NCI-H1105 (cell line): ENCODE results near the gene RTRAF.

Experiments
- DNase-seq: peaks from one replicate; lab custom pipeline; 2025; lab: John Stamatoyannopoulos, UW

The RTRAF gene

GRCh38 chr14:52020866-52021717, 31.7 kb downstream of the RTRAF start:
- DNase-seq = no peak

GRCh38 chr14:52021957-52022600, 32.7 kb downstream of the RTRAF start:
- no peak for DNase-seq

- no peak for DNase-seq
Measured at GRCh38 chr14:52023518-52023917, 34.2 kb downstream of the RTRAF start.

- no peak for DNase-seq
Measured at GRCh38 chr14:52025310-52025709, 36.0 kb downstream of the RTRAF start.

GRCh38 chr14:52026017-52026660, 36.8 kb downstream of the RTRAF start:
- DNase-seq = no peak

GRCh38 chr14:52026901-52027300, 37.6 kb downstream of the RTRAF start:
- no peak for DNase-seq

GRCh38 chr14:52029881-52030280, 40.5 kb downstream of the RTRAF start:
- no peak for DNase-seq

- no peak for DNase-seq
Measured at GRCh38 chr14:52031781-52032180, 42.4 kb downstream of the RTRAF start.

GRCh38 chr14:52032204-52032801, 43.0 kb downstream of the RTRAF start:
- DNase-seq = no peak

GRCh38 chr14:52033101-52033642, 43.8 kb downstream of the RTRAF start:
- no peak for DNase-seq

GRCh38 chr14:52039124-52039815, 49.9 kb downstream of the RTRAF start:
- DNase-seq = no peak

GRCh38 chr14:52040598-52040997, 51.3 kb downstream of the RTRAF start:
- DNase-seq = no peak

- no peak for DNase-seq
Measured at GRCh38 chr14:52042371-52043289, 53.3 kb downstream of the RTRAF start.

- no peak for DNase-seq
Measured at GRCh38 chr14:52043690-52044089, 54.3 kb downstream of the RTRAF start.

GRCh38 chr14:52044791-52045522, 55.6 kb downstream of the RTRAF start:
- DNase-seq = no peak

- DNase-seq = no peak
Measured at GRCh38 chr14:52046376-52046917, 57.1 kb downstream of the RTRAF start.

- no peak for DNase-seq
Measured at GRCh38 chr14:52048116-52048515, 58.8 kb downstream of the RTRAF start.

- DNase-seq = no peak
Measured at GRCh38 chr14:52048641-52049204, 59.4 kb downstream of the RTRAF start.

- DNase-seq = no peak
Measured at GRCh38 chr14:52049271-52049670, 59.9 kb downstream of the RTRAF start.
